DND-41 (cell line): ENCODE results near the gene PAAF1.

Source experiments
- CTCF ChIP-seq: IDR thresholded peaks from 2 replicates; pipeline ENCODE4 v1.5.1; 2012; ENCODE audit warnings: borderline replicate concordance, low read length, moderate library complexity, mild to moderate bottlenecking; ENCODE audit not compliant: poor library complexity, severe bottlenecking; ENCODE audit errors: extremely low read depth
- EZH2 ChIP-seq: IDR thresholded peaks from 3 replicates; pipeline ENCODE4 v1.6.1; 2012; ENCODE audit warnings: borderline replicate concordance, low read depth, mild to moderate bottlenecking, moderate library complexity, low read length, inconsistent platforms; ENCODE audit not compliant: severe bottlenecking

- TF ChIP-seq CTCF (no peak), EZH2 (no peak)
Observed at GRCh38 chr11:73907191-73907590, 30.4 kb downstream of the PAAF1 start.
